H1 (cell line): ENCODE measurements around the gene TINAGL1.

ENCODE experiments used
- CEBPB ChIP-seq: IDR thresholded peaks from 2 replicates; pipeline ENCODE4 v1.6.1; 2012; ENCODE audit warnings: low read depth, low read length
- CTBP2 ChIP-seq: IDR thresholded peaks from 2 replicates; pipeline ENCODE4 v1.7.0; 2011; ENCODE audit warnings: borderline replicate concordance, mild to moderate bottlenecking, moderate library complexity, mixed read lengths, low read length; ENCODE audit not compliant: insufficient read depth, insufficient read length
- EP300 ChIP-seq, 2 experiments: IDR thresholded peaks; 1 replicate in 1 of 2; 2 replicates in 1 of 2; pipeline ENCODE4 v1.6.1; 2011 to 2012; ENCODE audit warnings: low read depth in 2 of 2, low read length in 2 of 2, mild to moderate bottlenecking in 2 of 2, borderline replicate concordance in 1 of 2, inconsistent platforms in 1 of 2, moderate library complexity in 1 of 2
- EZH2 ChIP-seq: fragments of 200-600 bp; sonication (generic); IDR thresholded peaks from 2 replicates; pipeline ENCODE4 v1.7.1; 2012; ENCODE audit warnings: low read depth, mild to moderate bottlenecking, moderate library complexity, low read length, inconsistent platforms; ENCODE audit not compliant: severe bottlenecking
- PHF8 ChIP-seq: fragments of 200-600 bp; sonication (generic); conservative IDR thresholded peaks from 2 replicates; pipeline ENCODE4 v1.7.1; 2012; ENCODE audit warnings: low read depth, mild to moderate bottlenecking, inconsistent platforms, low read length, moderate library complexity
- POLR2A ChIP-seq, 2 experiments: IDR thresholded peaks; 1 replicate in 1 of 2; 2 replicates in 1 of 2; pipeline ENCODE4 v1.6.1; 2011; ENCODE audit warnings: low read depth in 2 of 2, low read length in 2 of 2, mild to moderate bottlenecking in 2 of 2; ENCODE audit errors: control extremely low read depth in 1 of 2
- POLR2AphosphoS5 ChIP-seq: IDR thresholded peaks from 2 replicates; pipeline ENCODE4 v1.6.1; 2011; ENCODE audit warnings: low read depth, low read length
- RFX5 ChIP-seq: IDR thresholded peaks from 2 replicates; pipeline ENCODE4 v1.6.1; 2011; ENCODE audit warnings: low read depth, low read length, improper control_type of control experiment, borderline replicate concordance
- RXRA ChIP-seq: IDR thresholded peaks from 2 replicates; pipeline ENCODE4 v1.6.1; 2011; ENCODE audit warnings: low read depth, mild to moderate bottlenecking, low read length, moderate library complexity; ENCODE audit not compliant: insufficient read depth
- TCF12 ChIP-seq: IDR thresholded peaks from 2 replicates; pipeline ENCODE4 v1.6.1; 2011; ENCODE audit warnings: low read depth, mild to moderate bottlenecking, low read length
- TEAD4 ChIP-seq: IDR thresholded peaks from 2 replicates; pipeline ENCODE4 v1.6.1; 2012; ENCODE audit warnings: low read depth, low read length, inconsistent platforms, mixed read lengths
- ZNF274 ChIP-seq: IDR thresholded peaks from 2 replicates; pipeline ENCODE4 v1.7.0; 2012; ENCODE audit warnings: low read length, borderline replicate concordance; ENCODE audit errors: extremely low read depth
- TF ChIP-seq, protein P1 (sequence below), 3 experiments: IDR thresholded peaks; 1 replicate in 2 of 3; 2 replicates in 1 of 3; pipeline versions ENCODE4 v1.5.1 to v1.6.1; 2011; ENCODE audit warnings: low read length in 3 of 3, mild to moderate bottlenecking in 3 of 3, inconsistent platforms in 2 of 3, low read depth in 1 of 3, moderate library complexity in 1 of 3; ENCODE audit not compliant: insufficient read depth in 1 of 3; ENCODE audit errors: control extremely low read depth in 1 of 3
- TF ChIP-seq, protein P2 (sequence below): IDR thresholded peaks from 2 replicates; pipeline ENCODE4 v1.6.1; 2011; ENCODE audit warnings: low read length, improper control_type of control experiment

DNA sequence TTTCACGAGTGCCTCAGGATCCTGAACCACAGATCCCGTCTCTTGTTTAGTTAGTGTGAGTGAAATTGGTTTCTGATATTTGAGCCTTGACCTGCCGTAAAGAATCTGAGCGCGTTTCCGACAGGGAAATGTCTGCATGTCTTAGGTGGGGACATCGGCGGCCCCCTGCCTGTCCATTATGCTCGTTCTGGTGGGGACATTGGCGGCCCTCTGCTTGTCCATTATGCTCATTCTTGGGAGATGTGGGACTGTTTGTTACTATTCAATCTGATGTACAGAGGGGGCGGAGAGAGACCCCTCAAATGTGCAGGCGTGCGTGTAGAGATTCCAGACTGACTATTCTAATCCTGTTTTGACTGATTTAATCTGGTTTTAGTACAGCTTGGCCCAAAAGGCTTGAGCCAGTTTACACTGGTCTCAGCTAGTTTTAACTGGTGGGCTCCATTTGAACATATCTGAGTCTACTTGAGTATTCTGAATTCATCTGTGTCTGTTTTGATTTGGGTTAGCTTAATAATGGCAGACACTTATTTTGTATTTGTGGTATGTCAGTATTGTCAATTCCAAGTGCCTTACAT, 6.6 kb upstream of the TINAGL1 start:
- TF ChIP-seq POLR2AphosphoS5 (no peak), EZH2 (no peak), POLR2A (IDR thresholded peaks at IDR 0.05; ENCODE audit: control extremely low read depth in 1 of 2, low read depth in 2 of 2, low read length in 2 of 2) (no peak), PHF8 (no peak), RXRA (no peak), TEAD4 (no peak), CEBPB (no peak), EP300 (IDR thresholded peaks at IDR 0.05; ENCODE audit: borderline replicate concordance in 1 of 2, low read depth in 2 of 2, low read length in 2 of 2) (no peak), ZNF274 (no peak), RFX5 (no peak), TCF12 (no peak), CTBP2 (no peak)
- TF ChIP-seq, protein P1, sequence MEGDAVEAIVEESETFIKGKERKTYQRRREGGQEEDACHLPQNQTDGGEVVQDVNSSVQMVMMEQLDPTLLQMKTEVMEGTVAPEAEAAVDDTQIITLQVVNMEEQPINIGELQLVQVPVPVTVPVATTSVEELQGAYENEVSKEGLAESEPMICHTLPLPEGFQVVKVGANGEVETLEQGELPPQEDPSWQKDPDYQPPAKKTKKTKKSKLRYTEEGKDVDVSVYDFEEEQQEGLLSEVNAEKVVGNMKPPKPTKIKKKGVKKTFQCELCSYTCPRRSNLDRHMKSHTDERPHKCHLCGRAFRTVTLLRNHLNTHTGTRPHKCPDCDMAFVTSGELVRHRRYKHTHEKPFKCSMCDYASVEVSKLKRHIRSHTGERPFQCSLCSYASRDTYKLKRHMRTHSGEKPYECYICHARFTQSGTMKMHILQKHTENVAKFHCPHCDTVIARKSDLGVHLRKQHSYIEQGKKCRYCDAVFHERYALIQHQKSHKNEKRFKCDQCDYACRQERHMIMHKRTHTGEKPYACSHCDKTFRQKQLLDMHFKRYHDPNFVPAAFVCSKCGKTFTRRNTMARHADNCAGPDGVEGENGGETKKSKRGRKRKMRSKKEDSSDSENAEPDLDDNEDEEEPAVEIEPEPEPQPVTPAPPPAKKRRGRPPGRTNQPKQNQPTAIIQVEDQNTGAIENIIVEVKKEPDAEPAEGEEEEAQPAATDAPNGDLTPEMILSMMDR (IDR thresholded peaks at IDR 0.05; ENCODE audit: control extremely low read depth in 1 of 3, insufficient read depth in 1 of 3, low read depth in 1 of 3, low read length in 3 of 3): no peak
- TF ChIP-seq, protein P2, sequence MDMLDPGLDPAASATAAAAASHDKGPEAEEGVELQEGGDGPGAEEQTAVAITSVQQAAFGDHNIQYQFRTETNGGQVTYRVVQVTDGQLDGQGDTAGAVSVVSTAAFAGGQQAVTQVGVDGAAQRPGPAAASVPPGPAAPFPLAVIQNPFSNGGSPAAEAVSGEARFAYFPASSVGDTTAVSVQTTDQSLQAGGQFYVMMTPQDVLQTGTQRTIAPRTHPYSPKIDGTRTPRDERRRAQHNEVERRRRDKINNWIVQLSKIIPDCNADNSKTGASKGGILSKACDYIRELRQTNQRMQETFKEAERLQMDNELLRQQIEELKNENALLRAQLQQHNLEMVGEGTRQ: no peak
